SK-N-SH (cell line): ENCODE measurements around the gene EMILIN2.

Experiments used
- POLR2AphosphoS5 ChIP-seq: IDR thresholded peaks from 2 replicates; pipeline ENCODE4 v1.6.1; 2012; ENCODE audit warnings: low read depth, low read length
- USF1 ChIP-seq: IDR thresholded peaks from 2 replicates; pipeline ENCODE4 v1.4.0; 2012; ENCODE audit warnings: low read depth, borderline replicate concordance
- TF ChIP-seq, protein P1 (sequence below): fragments of 200-600 bp; sonication (generic); IDR thresholded peaks from 2 replicates; pipeline ENCODE4 v1.6.1; 2017; ENCODE audit warnings: antibody characterized with exemption, mild to moderate bottlenecking, moderate library complexity

DNA sequence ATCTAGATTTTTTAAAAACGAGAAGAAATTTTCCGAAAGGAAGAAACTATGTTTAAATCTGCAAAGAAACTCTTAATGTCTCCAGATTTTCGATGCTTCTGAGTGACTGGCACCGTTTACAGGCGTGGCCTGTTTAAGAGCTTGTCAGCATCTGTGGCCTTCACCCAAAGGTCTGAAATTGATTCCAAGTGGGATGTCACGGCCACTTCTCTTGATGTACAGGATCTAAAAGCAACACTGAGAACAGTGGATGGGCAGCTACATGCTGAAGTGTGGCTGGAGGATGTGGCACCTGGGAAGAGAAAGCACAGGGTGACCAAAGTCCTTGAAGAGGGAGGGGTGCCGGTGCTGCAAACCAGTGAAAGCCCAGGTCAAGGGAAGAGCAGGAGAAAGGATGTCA lies 28.0 kb downstream of the EMILIN2 start:
- TF ChIP-seq, protein P1, sequence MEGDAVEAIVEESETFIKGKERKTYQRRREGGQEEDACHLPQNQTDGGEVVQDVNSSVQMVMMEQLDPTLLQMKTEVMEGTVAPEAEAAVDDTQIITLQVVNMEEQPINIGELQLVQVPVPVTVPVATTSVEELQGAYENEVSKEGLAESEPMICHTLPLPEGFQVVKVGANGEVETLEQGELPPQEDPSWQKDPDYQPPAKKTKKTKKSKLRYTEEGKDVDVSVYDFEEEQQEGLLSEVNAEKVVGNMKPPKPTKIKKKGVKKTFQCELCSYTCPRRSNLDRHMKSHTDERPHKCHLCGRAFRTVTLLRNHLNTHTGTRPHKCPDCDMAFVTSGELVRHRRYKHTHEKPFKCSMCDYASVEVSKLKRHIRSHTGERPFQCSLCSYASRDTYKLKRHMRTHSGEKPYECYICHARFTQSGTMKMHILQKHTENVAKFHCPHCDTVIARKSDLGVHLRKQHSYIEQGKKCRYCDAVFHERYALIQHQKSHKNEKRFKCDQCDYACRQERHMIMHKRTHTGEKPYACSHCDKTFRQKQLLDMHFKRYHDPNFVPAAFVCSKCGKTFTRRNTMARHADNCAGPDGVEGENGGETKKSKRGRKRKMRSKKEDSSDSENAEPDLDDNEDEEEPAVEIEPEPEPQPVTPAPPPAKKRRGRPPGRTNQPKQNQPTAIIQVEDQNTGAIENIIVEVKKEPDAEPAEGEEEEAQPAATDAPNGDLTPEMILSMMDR, result no peak
- TF ChIP-seq POLR2AphosphoS5 (no peak), USF1 (no peak)
